IPS-11a (cell line): ENCODE measurements around the gene RBM3.

Experiments used
- H3K4me3 ChIP-seq: one replicate; pipeline ENCODE4 v1.5.1; 2013; ENCODE audit warnings: low read depth, low read length, control low read depth

Gene RBM3

GRCh38 chrX:48576108-48576507 is 1.8 kb downstream of the RBM3 start:
- H3K4me3 ChIP-seq: no peak overlapping the region

- no peak overlapping the region for H3K4me3 ChIP-seq
Measured at GRCh38 chrX:48578661-48579128, 4.4 kb downstream of the RBM3 start.

- H3K4me3 ChIP-seq: no peak overlapping the region
Measured at GRCh38 chrX:48579259-48579658, 5.0 kb downstream of the RBM3 start.

GRCh38 chrX:48580662-48581061 is 6.4 kb downstream of the RBM3 start:
- no peak overlapping the region for H3K4me3 ChIP-seq

- H3K4me3 ChIP-seq: no peak overlapping the region
Measured at GRCh38 chrX:48584698-48585097, 10.4 kb downstream of the RBM3 start.

- no peak overlapping the region for H3K4me3 ChIP-seq
Measured at GRCh38 chrX:48589482-48590162, 15.3 kb downstream of the RBM3 start.

GRCh38 chrX:48590203-48591103 is 16.2 kb downstream of the RBM3 start:
- H3K4me3 ChIP-seq: no peak overlapping the region

GRCh38 chrX:48591255-48591791 is 17.0 kb downstream of the RBM3 start:
- H3K4me3 ChIP-seq: no peak overlapping the region

GRCh38 chrX:48592971-48593370 is 18.7 kb downstream of the RBM3 start:
- no peak overlapping the region for H3K4me3 ChIP-seq

- H3K4me3 ChIP-seq: no peak overlapping the region
Measured at GRCh38 chrX:48595929-48596328, 21.6 kb downstream of the RBM3 start.

- H3K4me3 ChIP-seq: peak within 1 kb of the TSS; percentile 75
Measured at GRCh38 chrX:48597353-48598264, 23.3 kb downstream of the RBM3 start, which contains the start of gene WDR13. Gene WDR13, plus strand, starts transcription at chrX:48597492. Its CDS starts 505 bp downstream, at chrX:48597997.

- no peak overlapping the region for H3K4me3 ChIP-seq
Measured at GRCh38 chrX:48598614-48599013, 24.3 kb downstream of the RBM3 start.

- no peak overlapping the region for H3K4me3 ChIP-seq
Measured at GRCh38 chrX:48599341-48599740, 25.1 kb downstream of the RBM3 start.

- no peak overlapping the region for H3K4me3 ChIP-seq
Measured at GRCh38 chrX:48600226-48600625, 25.9 kb downstream of the RBM3 start.

- no peak overlapping the region for H3K4me3 ChIP-seq
Measured at GRCh38 chrX:48601741-48602394, 27.6 kb downstream of the RBM3 start.

GRCh38 chrX:48604701-48605100 is 30.4 kb downstream of the RBM3 start:
- no peak overlapping the region for H3K4me3 ChIP-seq

- H3K4me3 ChIP-seq: no peak overlapping the region
Measured at GRCh38 chrX:48606091-48606490, 31.8 kb downstream of the RBM3 start.

- H3K4me3 ChIP-seq: no peak overlapping the region
Measured at GRCh38 chrX:48611703-48612102, 37.4 kb downstream of the RBM3 start.

GRCh38 chrX:48613502-48614160 is 39.3 kb downstream of the RBM3 start:
- H3K4me3 ChIP-seq: no peak overlapping the region

- H3K4me3 ChIP-seq: no peak overlapping the region
Measured at GRCh38 chrX:48616576-48616975, 42.3 kb downstream of the RBM3 start.
